Calu3 (cell line): ENCODE results near the gene LGMN. TPM values are rescaled to one million over a fixed set of nuclear protein-coding genes. Genes with fewer than 3 reads are reported as not detected.

Source experiments
- BruUV-seq: library from RNA; stranded (reverse); fragments of 400-500 nt; replicated peaks from 2 replicates; lab custom pipeline; 2021; lab: Mats Ljungman, UMichigan
- CTCF ChIA-PET: fragments of 300-600 bp; sonication (Branson Sonifier 250); formaldehyde crosslinking; loops from one replicate; lab custom pipeline; 2022; ENCODE audit warnings: antibody characterized with exemption; lab: Charles Lee
- DNase-seq: peaks from one replicate; pipeline ENCODE4 v3.0.0; 2022
- H3K27ac Mint-ChIP-seq: one replicate; pipeline ENCODE4 v1.8.0; 2022; ENCODE audit warnings: mixed read lengths; ENCODE audit not compliant: unreplicated experiment
- H3K27me3 Mint-ChIP-seq: one replicate; pipeline ENCODE4 v1.8.0; 2022; ENCODE audit warnings: mixed read lengths; ENCODE audit not compliant: unreplicated experiment
- H3K36me3 Mint-ChIP-seq: one replicate; pipeline ENCODE4 v1.8.0; 2022; ENCODE audit warnings: mild to moderate bottlenecking, moderate library complexity, mixed read lengths; ENCODE audit not compliant: insufficient read depth, unreplicated experiment
- H3K4me1 Mint-ChIP-seq: one replicate; pipeline ENCODE4 v1.8.0; 2022; ENCODE audit warnings: mild to moderate bottlenecking, low read depth, mixed read lengths; ENCODE audit not compliant: unreplicated experiment
- H3K4me3 Mint-ChIP-seq: one replicate; pipeline ENCODE4 v1.8.0; 2022; ENCODE audit warnings: mild to moderate bottlenecking, low read depth, moderate library complexity, mixed read lengths; ENCODE audit not compliant: unreplicated experiment
- H3K9me3 Mint-ChIP-seq: one replicate; pipeline ENCODE4 v1.8.0; 2022; ENCODE audit warnings: low read depth, mixed read lengths; ENCODE audit not compliant: unreplicated experiment
- CTCF ChIP-seq: fragments of 200-600 bp; IDR thresholded peaks from one replicate; pipeline ENCODE4 v1.8.0; 2022; ENCODE audit warnings: antibody characterized with exemption; ENCODE audit not compliant: unreplicated experiment
- intact Hi-C: fragments of 100-400 bp; cut with micrococcal nuclease; formaldehyde crosslinking; loops from one replicate; pipeline ENCODE4 v1.10.0; 2022; ENCODE audit not compliant: unreplicated experiment
- total RNA-seq: library from RNA; stranded (reverse); gene quantifications from 2 replicates; pipeline ENCODE4 v1.2.3, GENCODE V29; 2022

LGMN gene
- total RNA-seq, 1 experiment from 2014 or later = 64.9 TPM

DNA sequence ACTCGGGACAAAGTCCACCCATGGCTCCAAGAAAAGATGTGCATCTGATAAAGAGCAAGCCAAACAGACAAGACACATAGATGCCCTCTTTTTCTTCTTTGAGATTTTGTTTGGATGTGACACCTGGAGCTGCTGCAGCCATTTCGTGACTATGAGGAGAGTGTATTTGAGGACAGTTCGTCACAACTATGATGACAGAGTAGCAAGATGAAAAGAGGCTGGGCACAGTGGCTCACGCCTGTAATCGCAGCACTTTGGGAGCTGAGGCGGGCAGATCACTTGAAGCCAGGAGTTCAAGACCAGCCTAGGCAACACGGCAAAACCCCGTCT lies 21.5 kb downstream of the LGMN start:
- BruUV-seq = no TSS peak
- Mint-ChIP-seq H3K9me3 (peaks cover 6% of the 10 kb centered on the region), H3K27ac (peak overlapping the region; percentile 85), H3K36me3 (peaks cover 21% of the 10 kb centered on the region), H3K4me3 (peak overlapping the region; percentile 9), H3K27me3 (no peaks in the 10 kb centered on the region), H3K4me1 (peaks cover 24% of the 10 kb centered on the region)
- no peak for DNase-seq
- intact Hi-C loops = no loop called here
- no peak for TF ChIP-seq CTCF
- CTCF ChIA-PET = interaction anchor here (1.3 kb wide), 3 partner anchors 21 to 54 kb away, joined by 3 to 6 read pairs (median 4); partner anchors contain the start of gene LGMN

DNA sequence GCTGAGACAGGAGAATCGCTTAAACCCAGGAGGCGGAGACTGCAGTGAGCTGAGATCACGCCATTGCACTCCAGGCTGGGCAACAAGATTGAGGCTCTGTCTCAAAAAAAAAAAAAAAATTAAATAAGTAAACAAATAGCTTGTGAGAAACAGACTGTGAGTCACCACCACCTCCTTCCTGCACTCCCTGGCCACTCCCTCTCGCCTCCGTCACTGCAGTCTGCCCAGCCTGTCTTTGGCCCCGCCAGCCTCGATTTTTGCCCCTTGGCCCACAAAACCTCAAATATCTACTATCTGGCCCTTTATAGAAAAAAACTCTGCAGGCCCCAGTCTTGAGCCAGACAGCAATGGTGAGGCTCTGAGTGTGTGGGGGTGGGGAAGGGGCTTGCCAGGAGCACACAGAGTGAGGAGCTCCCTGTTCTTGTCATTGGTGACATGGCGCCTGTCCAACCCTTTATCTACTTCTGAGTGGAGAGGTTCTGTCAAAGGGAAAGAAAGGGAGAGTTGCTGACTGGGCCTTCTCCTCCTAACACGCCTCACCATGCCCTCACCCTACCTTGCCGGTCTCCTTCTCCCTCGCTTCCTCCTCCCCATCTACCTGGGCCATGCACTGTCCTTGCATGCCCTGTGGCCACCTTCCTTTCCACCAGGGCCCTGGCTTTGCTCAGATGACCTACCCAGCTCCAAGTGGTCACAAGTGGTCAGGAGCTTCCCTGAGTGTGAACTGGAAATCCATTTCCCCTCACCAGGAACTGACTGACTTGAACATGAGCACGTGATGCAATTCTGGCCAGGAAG lies 22.1 kb downstream of the LGMN start:
- H3K27me3 Mint-ChIP-seq = no peaks in the 10 kb centered on the region
- TF ChIP-seq CTCF = no peak
- no TSS peak for BruUV-seq
- CTCF ChIA-PET = interaction anchor here (0.6 to 1.3 kb wide), 9 partner anchors 16 to 1303 kb away, joined by 3 to 6 read pairs (median 4); partner anchors contain the start of gene LGMN
- intact Hi-C loops = no loop called here
- DNase-seq = peak; percentile 88
- peak overlapping the region; percentile 9 for H3K4me3 Mint-ChIP-seq
- H3K4me1 Mint-ChIP-seq = peaks cover 24% of the 10 kb centered on the region
- peak overlapping the region; percentile 85 for H3K27ac Mint-ChIP-seq
- H3K36me3 Mint-ChIP-seq = peaks cover 21% of the 10 kb centered on the region
- H3K9me3 Mint-ChIP-seq = peaks cover 4% of the 10 kb centered on the region

GRCh38 chr14:92724516-92725340 lies 23.7 kb downstream of the LGMN start:
- Mint-ChIP-seq H3K27ac (no peak overlapping the region), H3K36me3 (peaks cover 21% of the 10 kb centered on the region), H3K27me3 (no peaks in the 10 kb centered on the region), H3K9me3 (peaks cover 3% of the 10 kb centered on the region), H3K4me1 (peaks cover 25% of the 10 kb centered on the region), H3K4me3 (no peak overlapping the region)
- TF ChIP-seq CTCF = no peak
- intact Hi-C loops = no loop called here
- BruUV-seq = no TSS peak
- CTCF ChIA-PET = no interaction called here
- no peak for DNase-seq

DNA sequence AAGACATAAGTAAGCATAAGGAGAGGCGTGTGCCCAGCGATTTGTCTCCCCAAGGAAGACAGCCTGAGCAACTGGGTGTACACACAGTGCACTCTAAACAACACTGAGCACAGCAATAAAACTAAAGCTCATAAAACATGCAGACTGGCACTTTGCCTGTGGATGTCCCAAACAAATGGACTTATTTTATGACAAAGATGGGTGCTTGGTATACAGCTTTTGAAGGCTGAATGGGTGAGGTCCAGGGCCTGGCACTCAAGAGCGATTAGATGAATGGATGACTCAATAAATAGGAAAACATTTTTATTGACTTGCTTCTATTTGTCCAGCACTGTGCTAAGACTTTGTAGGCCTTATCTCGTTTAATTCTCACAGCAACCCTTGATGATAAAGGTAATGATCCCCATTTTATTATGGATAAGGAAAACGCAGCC lies 28.5 kb downstream of the LGMN start:
- H3K36me3 Mint-ChIP-seq = peaks cover 2% of the 10 kb centered on the region
- CTCF ChIA-PET = interaction anchor here (0.6 to 0.8 kb wide), 2 partner anchors 10 to 64 kb away, joined by 3 read pairs; no protein-coding TSS in a partner anchor
- no peak for TF ChIP-seq CTCF
- no peak for DNase-seq
- peaks cover 12% of the 10 kb centered on the region for H3K4me1 Mint-ChIP-seq
- no peaks in the 10 kb centered on the region for H3K9me3 Mint-ChIP-seq
- no peaks in the 10 kb centered on the region for H3K27me3 Mint-ChIP-seq
- intact Hi-C loops = no loop called here
- no peak overlapping the region for H3K27ac Mint-ChIP-seq
- H3K4me3 Mint-ChIP-seq = no peak overlapping the region
- BruUV-seq = no TSS peak
